ENCODE results near the gene RASSF5.

The RASSF5 gene

DNA sequence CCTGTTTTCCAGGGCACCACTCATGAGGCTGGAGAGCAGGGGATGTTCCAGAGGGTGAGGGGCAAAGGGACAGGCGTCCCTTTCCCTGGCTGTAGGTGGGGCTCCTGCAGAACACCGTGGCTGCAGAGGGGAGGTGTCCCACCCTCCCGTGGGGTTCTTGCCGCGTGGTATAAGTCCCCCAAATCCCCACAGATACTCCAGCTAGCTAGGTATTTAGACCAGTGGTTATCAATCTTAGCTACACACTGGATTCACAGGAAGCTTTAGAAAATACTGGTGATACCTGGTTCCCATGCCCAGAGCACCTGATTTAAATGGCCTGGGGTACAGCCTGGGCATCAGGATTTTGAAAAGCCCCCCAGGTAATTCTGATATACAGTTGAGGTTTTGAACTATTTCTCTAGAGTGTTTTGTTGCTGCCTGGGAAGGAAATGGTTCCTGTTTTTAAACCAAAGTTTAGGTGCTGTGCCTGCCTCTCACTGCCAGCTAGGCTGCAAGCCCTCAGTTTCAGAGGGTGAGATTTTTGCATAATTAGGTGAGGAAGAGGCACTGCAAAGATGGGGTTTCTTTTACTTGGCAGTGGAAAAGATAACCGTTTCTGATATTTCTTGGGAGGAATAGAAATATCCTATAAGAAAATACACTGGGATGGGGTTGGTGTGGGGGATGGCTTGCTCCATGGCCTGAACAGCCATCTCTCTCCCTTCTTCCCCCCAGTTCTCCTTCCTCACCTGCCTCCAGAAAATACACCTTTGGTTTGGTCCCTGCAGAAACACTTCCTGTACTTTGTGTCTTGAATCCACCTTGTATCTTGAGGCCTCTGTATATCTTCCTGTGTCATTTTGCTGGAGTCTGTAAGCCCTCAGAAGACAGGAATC is 51.7 kb downstream of the RASSF5 start:
- no peaks in the 10 kb centered on the region for H4K20me1 ChIP-seq (ENCODE audit: control insufficient read depth, insufficient read depth, low read depth, low read length)
- H3F3A ChIP-seq (ENCODE audit: control insufficient read depth, insufficient read depth): peaks cover 4% of the 10 kb centered on the region; the same call in 1 of the 2 replicates
- peaks cover 70% of the 10 kb centered on the region for H3K4me1 ChIP-seq (ENCODE audit: control insufficient read depth, low read length)
- TF ChIP-seq EZH2phosphoT487 (IDR thresholded peaks at IDR 0.05; ENCODE audit: borderline replicate concordance, low read length): no peak
- TF ChIP-seq, protein P1, sequence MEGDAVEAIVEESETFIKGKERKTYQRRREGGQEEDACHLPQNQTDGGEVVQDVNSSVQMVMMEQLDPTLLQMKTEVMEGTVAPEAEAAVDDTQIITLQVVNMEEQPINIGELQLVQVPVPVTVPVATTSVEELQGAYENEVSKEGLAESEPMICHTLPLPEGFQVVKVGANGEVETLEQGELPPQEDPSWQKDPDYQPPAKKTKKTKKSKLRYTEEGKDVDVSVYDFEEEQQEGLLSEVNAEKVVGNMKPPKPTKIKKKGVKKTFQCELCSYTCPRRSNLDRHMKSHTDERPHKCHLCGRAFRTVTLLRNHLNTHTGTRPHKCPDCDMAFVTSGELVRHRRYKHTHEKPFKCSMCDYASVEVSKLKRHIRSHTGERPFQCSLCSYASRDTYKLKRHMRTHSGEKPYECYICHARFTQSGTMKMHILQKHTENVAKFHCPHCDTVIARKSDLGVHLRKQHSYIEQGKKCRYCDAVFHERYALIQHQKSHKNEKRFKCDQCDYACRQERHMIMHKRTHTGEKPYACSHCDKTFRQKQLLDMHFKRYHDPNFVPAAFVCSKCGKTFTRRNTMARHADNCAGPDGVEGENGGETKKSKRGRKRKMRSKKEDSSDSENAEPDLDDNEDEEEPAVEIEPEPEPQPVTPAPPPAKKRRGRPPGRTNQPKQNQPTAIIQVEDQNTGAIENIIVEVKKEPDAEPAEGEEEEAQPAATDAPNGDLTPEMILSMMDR (IDR thresholded peaks at IDR 0.05; ENCODE audit: low read depth, low read length, poor library complexity, severe bottlenecking): no peak
- peaks cover 29% of the 10 kb centered on the region for H3K36me3 ChIP-seq (ENCODE audit: control insufficient read depth, low read length)
- H3K9me3 ChIP-seq (ENCODE audit: control insufficient read depth, insufficient read depth, low read length): no peaks in the 10 kb centered on the region
- peak overlapping the region; percentile 95 for H3K4me2 ChIP-seq (ENCODE audit: low read length)
- peak overlapping the region; percentile 68 for H3K27ac ChIP-seq (ENCODE audit: low read depth, low read length)
- 0 out of 2 replicates have a peak, but pooled peaks cover 2% of the 10 kb centered on the region for H3K27me3 ChIP-seq (ENCODE audit: control insufficient read depth, low read length)
- H3K9me2 ChIP-seq (replicated peaks; ENCODE audit: control insufficient read depth, low read length): no peaks in the 10 kb centered on the region
- peak overlapping the region; percentile 92 for H3K4me3 ChIP-seq (ENCODE audit: low read length)
- H3K79me2 ChIP-seq (ENCODE audit: control insufficient read depth, low read length): peaks cover 50% of the 10 kb centered on the region

DNA sequence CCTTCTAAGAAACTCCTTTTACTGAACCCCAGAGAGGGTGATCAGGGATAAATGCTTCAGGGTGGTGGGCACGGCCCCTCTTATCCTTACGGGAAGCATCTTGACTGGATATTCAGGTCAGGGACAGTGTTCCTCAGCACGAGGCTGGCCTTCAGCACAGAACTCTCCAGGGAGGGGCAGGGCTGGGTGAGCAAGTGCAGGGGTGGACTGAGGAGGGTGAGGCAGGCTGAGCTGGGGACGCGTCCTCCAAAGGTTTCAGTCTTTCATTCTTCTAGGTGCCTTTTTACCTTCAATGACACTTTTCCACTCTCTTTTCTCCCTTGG is 52.3 kb downstream of the RASSF5 start:
- Histone ChIP-seq H3K79me2 (ENCODE audit: control insufficient read depth, low read length) (peaks cover 52% of the 10 kb centered on the region), H3K4me1 (ENCODE audit: control insufficient read depth, low read length) (peaks cover 70% of the 10 kb centered on the region), H3K9me2 (replicated peaks; ENCODE audit: control insufficient read depth, low read length) (no peaks in the 10 kb centered on the region), H3K27ac (ENCODE audit: low read depth, low read length) (peak overlapping the region; percentile 68), H3K9me3 (ENCODE audit: control insufficient read depth, insufficient read depth, low read length) (no peaks in the 10 kb centered on the region), H3K4me3 (ENCODE audit: low read length) (peak overlapping the region; percentile 92), H3K4me2 (ENCODE audit: low read length) (peak overlapping the region; percentile 95), H3K36me3 (ENCODE audit: control insufficient read depth, low read length) (peaks cover 33% of the 10 kb centered on the region), H3K27me3 (ENCODE audit: control insufficient read depth, low read length) (0 out of 2 replicates have a peak, but pooled peaks cover 2% of the 10 kb centered on the region), H3F3A (ENCODE audit: control insufficient read depth, insufficient read depth) (peaks cover 4% of the 10 kb centered on the region; the same call in 1 of the 2 replicates), H4K20me1 (ENCODE audit: control insufficient read depth, insufficient read depth, low read depth, low read length) (no peaks in the 10 kb centered on the region)
- no peak for TF ChIP-seq EZH2phosphoT487 (IDR thresholded peaks at IDR 0.05; ENCODE audit: borderline replicate concordance, low read length)
- TF ChIP-seq, protein P1 (IDR thresholded peaks at IDR 0.05; ENCODE audit: low read depth, low read length, poor library complexity, severe bottlenecking): no peak

DNA sequence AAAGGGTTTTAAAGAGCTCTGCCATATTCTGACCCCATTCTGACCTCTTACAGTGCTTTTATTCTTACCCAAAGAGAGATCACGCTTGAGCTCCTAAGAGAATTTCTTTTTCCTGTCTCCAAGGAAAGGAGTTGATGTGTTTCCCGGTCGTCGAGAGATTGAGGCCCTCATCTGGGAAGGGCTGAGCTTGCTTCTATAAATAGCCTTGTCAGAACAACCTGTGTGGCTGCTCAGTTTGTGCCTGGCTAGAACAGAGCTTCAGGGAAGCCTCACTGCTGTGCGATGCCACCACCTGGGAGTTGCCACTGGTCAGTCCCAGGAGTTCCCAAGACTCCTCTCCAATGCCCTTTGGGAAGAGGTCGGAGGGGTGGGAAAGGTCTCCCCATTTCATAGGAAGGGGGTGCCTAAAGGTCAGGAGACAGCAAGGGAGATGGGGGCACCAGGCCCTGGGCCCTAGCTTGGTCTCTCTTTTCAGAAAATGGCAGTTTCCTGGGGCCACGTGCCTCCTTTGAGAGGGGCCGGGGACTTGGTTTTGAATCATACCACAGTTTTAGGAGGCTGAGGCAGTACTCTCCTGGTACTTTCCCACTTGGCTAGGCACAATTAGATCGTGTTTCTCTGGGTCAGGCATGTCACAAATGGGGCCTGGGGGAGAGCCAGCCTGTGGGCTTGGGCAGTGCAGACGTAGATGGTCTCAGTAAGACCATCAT is 52.8 kb downstream of the RASSF5 start:
- Histone ChIP-seq H3K4me3 (ENCODE audit: low read length) (peak overlapping the region; percentile 92), H3K4me1 (ENCODE audit: control insufficient read depth, low read length) (peaks cover 67% of the 10 kb centered on the region), H4K20me1 (ENCODE audit: control insufficient read depth, insufficient read depth, low read depth, low read length) (no peaks in the 10 kb centered on the region), H3K9me2 (replicated peaks; ENCODE audit: control insufficient read depth, low read length) (no peaks in the 10 kb centered on the region), H3K79me2 (ENCODE audit: control insufficient read depth, low read length) (peaks cover 52% of the 10 kb centered on the region), H3K36me3 (ENCODE audit: control insufficient read depth, low read length) (peaks cover 33% of the 10 kb centered on the region), H3K27me3 (ENCODE audit: control insufficient read depth, low read length) (0 out of 2 replicates have a peak, but pooled peaks cover under 1% of the 10 kb centered on the region), H3F3A (ENCODE audit: control insufficient read depth, insufficient read depth) (peaks cover 4% of the 10 kb centered on the region; the same call in 1 of the 2 replicates), H3K27ac (ENCODE audit: low read depth, low read length) (peak overlapping the region; percentile 68), H3K4me2 (ENCODE audit: low read length) (peak overlapping the region; percentile 95), H3K9me3 (ENCODE audit: control insufficient read depth, insufficient read depth, low read length) (no peaks in the 10 kb centered on the region)
- no peak for TF ChIP-seq EZH2phosphoT487 (IDR thresholded peaks at IDR 0.05; ENCODE audit: borderline replicate concordance, low read length)
- TF ChIP-seq, protein P1 (IDR thresholded peaks at IDR 0.05; ENCODE audit: low read depth, low read length, poor library complexity, severe bottlenecking): no peak

Data from DOHH2 (cell line).